ENCODE results near the gene CLEC16A. TPM values are rescaled to one million over a fixed set of nuclear protein-coding genes. Genes with fewer than 3 reads are reported as not detected.

The CLEC16A gene
- total RNA-seq, 1 experiment from 2014 or later = 10.8 TPM

DNA sequence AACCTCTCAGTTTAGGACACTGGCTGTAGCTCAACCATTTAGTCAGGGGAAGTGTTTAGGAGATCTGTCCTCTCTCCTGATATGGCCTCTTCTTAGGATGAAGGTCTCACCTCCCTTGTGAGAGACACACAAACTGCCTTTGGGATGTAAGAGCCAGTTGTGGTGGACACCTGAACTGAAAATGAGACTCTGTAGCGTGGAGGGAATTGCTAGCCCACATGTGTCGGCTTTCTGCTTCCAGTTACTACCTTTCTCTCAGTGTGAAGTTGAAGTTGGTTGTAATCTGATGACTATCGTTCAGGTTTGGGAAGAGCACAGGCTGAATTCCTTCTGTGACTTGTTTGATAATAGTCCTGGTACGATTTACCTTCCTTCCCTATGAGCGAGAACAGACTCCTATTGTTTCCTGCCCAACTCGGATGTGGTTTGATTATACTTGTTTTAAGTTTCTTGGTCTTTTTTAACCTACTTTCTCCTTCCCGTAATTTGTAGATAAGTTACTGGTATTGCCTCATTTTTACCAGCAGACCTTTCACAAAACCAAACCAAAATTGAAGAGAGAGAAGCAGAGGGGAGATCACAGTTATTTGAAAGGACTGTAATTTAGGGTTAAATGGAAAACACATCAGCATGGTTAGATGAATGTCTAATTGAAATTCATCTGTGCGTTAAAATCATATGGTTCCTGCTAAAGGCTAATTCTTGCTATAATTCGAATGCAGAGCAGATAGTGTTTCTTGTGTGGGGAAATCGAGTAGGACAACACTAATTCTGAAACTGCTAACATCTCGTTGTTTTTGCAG is 43.2 kb downstream of the CLEC16A start:
- no peak for DNase-seq (ENCODE audit: extremely low read depth, low read depth)

DNA sequence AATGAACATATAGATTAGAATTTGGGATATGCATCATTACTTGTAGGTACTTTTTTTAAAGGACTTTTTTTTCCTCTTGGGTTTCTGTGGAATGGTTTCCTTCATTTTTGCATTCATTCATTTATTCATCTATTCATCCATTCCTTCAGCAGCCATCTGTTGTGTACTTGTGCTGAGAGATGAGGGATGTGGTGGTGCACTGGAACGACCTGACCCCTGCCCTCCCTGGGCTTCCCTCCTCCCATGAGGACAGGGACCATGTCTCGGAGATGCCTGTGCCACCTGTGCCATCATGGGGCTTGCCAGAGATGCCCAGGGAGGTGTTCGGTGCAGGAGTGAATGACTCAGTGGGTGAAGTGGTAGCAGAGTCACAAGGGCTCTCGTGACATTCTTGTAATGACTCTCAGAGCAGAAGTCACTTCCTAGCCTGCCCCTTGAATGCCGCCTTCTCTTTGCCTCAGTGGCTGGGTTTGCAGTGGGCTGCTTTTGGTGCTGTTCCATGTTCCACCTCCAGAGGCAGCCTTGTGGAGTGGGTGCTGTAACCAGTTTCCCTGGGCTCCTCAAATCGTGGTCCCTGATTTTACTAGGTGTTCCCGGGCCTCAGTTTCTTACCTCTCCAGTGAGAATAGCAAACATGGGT is 43.9 kb downstream of the CLEC16A start:
- DNase-seq (ENCODE audit: extremely low read depth, low read depth) = no peak

DNA sequence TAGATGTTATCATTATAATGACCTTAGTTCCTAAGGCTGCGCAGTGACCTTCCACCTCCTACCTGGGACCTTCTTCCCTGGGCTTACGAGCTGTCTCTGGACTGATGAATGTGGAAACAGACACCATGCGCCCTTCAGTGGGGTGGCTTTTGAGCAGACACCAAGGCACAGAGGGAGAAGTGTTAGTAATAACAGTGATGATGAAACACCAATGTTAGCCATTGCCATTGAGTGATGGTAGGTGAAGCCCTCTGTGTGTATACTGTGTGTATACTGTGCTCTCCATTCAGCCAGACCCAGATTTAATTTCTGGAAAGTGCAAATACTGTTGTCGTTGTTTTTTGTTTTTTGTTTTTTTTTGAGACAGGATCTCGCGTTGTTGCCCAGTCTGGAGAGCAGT is 44.5 kb downstream of the CLEC16A start:
- DNase-seq (ENCODE audit: extremely low read depth, low read depth) = no peak

DNA sequence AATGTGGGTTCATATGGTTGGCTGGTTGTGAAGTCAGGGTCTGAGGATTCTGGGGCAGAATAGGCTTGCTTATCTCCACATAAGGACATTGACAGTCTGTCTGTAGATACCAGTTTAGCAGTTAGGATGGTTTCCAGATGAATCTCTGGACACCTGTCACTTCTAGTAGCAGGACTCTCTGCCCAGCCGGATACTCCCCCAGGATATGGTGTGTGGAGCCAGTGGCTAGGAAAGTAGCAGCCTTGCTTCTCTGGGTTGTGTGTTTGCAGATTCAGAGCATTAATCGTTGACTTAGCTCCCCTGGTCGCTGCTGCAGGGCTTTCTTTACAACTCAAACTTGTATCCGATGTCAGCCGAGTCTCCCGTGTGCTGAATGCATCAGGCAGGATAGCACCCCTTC is 45.2 kb downstream of the CLEC16A start:
- DNase-seq (ENCODE audit: extremely low read depth, low read depth) = no peak

DNA sequence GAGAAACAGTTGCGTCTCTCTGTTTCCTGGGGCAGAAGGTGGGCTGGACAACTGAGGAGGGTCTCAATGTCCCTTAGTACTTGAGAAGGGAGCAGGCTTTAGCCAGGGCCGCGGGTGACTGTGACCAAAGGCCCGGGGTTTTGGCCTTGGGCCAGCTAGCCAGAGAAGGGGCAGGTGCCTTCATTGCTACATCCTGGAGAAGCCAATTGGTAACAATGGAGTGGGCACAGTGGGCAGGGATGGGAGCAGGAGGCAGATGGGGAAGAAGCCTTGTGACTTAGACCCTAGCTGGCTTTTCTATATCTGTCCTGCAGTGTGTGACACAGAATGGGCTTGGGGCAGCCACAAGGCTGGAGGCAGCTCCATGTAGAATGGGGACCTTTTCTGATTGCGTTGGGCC is 46.0 kb downstream of the CLEC16A start:
- no peak for DNase-seq (ENCODE audit: extremely low read depth, low read depth)

DNA sequence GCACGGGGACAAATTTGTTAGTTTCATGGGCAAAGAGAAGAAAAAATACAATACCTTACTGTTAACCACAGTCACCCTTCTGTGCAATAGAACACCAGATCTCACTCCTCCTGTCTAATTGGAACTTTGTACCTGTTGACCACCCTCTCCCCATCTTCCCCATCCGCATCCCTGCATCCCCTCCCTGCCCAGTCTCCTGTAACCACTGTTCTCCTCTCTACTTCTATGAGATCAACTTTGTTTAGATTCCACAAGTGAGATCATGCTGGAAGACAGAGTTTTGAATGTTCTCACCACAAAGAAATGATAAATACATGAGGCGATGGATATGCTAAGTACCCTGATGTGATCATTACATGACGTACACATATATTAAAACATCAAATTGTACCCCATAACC is 47.7 kb downstream of the CLEC16A start:
- DNase-seq (ENCODE audit: extremely low read depth, low read depth) = no peak

DNA sequence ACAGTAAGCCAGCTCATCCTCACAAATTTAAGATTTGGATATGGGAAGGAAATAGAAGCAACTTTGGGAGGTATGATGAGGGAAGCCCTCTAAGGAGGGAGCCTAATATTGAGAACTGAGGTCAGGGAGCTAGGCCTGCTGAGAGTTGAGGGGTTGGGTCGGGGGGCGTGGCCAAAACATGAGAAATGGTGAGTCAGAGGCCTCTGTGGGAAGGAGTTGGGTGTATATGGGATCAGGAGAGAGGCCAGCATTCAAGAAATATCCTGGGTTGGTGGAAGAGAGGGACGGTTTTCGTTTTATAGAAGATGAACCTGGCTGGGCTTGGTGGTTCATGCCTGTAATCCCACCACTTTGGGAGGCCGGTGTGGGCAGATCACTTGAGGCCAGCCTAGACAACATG is 48.4 kb downstream of the CLEC16A start:
- DNase-seq (ENCODE audit: extremely low read depth, low read depth) = peak; percentile 53

DNA sequence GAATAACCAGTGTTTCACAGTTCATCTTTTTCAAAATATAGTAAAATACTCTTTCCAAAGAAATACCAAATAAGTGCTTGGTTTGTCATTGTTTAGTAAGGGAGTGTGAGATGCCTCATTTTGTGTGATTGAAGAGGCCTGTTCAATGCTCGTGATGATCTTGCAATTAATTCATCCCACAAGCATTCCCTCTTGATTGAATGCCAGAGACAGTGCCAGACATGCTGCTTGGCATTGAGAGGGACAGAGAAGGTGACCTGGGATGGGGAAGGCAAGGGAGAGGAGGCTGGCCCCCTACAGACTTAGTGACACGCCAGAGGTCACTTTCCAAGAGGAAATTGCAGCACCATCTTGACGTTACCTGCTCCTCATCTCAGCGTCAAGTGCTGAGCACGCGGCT is 49.3 kb downstream of the CLEC16A start:
- DNase-seq (ENCODE audit: extremely low read depth, low read depth) = no peak

DNA sequence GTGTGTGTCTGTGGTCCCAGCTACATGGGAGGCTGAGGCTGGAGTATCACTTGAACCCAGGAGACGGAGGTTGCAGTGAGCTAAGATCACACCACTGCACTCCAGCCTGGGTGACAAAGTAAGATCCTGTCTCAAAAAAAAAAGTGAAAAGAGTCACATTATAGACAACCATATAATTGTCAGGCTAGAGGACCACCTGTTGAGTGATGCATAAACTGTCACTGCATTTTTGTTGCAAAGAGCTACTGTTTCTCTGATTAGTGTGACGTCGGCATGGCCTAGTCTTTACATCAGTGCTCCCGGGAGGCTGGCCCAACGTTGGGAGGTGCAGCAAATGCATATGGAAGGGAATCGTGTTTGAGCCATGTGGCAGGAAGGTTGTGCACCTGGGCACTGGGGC is 50.2 kb downstream of the CLEC16A start:
- DNase-seq (ENCODE audit: extremely low read depth, low read depth) = no peak

DNA sequence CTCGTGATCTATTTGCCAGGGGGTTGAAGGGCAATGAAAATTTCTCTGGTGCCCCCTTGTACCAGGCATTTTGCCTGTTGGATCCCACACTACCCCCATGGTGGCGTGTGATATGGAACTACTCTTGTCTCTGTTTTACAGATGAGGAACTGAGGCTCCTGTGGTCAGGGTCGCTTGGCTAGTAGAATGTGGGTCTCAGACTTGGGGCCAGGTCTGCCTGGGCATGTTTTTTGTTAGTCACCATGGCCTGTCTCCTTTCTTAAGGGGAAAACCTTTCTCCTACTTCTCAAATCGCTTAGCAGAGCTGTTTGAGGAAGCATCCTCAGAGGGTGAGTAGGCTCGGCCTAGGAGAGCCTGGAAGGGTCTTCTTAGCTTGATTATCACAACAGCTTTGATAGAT is 51.2 kb downstream of the CLEC16A start:
- DNase-seq (ENCODE audit: extremely low read depth, low read depth) = no peak

DNA sequence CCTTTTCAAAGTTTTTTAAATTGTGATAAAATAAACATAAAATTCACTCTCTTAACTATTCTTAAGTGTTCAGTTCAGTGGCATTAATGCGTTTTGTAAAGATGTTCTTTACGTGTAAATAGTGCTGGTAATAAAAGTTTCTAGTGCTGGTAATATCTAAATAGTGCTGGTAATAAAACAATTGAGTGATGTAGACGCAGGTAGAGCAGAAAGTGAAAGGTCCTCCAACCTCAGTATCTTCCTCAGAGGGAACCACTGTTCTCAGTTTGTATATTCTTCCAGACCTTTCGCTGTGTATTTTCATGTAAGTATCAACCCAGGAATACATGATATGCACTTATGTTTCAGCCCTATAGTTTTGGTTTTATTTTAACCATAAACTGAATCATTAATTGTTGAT is 53.1 kb downstream of the CLEC16A start:
- no peak for DNase-seq (ENCODE audit: extremely low read depth, low read depth)

DNA sequence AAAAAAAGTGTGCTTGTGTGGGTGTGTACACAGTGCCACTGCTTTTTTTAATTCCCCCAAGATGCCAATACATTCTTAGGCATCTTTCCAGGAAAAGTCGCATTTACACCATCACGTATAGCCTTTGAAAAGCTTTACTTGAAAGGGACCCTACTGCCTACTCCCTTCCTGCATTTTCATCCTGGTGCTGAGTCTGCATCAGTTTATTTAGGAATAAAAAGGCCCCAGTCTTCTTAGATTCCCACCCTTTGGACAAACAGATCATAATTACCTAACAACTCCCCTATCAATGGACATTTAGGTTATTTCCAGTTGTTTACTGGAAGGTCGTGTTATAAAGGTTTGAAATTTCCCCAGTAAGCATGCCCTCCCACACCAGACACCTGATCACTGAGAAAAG is 54.9 kb downstream of the CLEC16A start:
- no peak for DNase-seq (ENCODE audit: extremely low read depth, low read depth)

DNA sequence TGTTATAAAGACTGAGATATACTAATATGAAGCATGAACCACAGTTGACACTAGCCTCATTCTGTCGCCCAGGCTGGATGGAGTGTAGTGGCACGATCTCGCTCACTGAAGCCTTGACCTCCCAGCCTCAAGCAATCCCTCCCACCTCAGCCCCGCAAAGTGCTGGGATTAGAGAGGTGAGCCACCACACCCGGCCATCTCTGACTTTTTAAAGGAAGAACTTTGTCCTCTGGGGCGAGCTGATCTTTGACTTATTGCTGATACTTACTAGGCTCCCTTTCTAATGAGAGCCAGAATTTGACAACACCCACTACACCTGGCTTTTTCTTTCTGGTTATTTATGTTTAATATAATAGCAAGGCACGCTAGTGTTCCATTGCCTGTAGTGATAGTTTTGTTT is 57.2 kb downstream of the CLEC16A start:
- no peak for DNase-seq (ENCODE audit: extremely low read depth, low read depth)

DNA sequence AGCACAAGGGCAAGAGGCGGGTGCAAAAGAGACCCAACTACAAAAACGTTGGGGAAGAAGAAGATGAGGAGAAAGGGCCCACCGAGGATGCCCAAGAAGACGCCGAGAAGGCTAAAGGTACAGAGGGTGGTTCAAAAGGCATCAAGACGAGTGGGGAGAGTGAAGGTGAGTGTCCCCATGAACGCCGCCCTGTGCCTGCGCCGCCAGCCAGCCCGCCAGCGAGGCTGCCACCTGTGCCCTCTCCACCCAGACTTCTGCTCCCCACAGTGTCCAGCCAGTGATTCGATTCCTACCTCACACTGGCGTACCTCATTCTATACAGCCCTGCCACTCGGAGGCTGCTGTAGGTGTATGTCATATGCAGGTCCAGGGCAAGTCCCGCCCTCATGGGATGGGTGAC is 58.8 kb downstream of the CLEC16A start:
- DNase-seq (ENCODE audit: extremely low read depth, low read depth) = no peak

DNA sequence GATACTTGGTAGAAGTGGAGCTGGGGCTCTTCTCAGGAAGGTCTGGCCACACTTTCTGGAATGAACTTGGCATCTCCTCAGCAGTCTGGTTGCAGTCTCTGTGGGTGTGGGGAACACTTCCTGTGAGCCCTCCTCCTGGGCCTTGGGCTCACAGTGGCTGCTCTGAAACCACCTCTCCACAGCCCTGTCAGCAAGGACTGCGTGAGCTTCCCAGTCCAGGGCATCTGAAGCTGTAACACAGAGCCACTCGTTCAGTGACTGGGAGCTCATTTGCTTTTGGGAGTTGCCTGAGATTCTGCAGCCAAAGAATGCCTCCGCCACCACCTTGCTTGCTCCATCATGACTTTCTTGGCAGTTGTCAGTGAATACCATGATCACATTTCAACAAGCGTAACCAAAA is 60.0 kb downstream of the CLEC16A start:
- DNase-seq (ENCODE audit: extremely low read depth, low read depth) = no peak

DNA sequence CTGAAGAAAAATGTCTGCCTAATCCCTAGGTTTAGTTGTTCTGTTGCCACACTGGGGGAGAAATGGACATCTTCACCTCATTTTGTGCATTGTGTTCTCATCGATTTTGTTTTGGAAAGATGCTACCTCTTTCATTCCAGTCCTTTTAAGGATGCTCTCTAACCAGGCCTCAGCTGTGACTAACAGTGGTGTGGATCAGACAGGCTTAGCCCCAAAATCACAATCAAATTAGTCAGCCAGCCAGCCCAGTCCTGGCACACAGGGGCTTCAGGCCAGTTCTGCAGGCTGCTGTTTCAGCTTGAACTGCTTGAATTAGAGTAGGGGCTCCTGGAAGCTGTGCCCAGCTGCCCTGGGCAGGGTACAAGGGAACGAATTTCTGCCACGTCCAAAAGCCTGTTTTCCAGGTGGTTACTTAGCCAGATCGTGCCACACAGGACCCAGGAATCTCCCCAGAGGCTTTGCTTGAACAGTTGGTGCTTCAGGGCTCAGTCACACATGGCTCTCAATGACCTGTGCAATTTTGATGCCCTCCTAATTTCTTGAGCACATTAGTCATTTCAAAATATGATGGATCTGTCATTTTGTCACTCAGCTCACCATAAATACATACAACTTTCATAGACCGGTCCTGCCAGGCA is 60.7 kb downstream of the CLEC16A start:
- DNase-seq (ENCODE audit: extremely low read depth, low read depth) = no peak

DNA sequence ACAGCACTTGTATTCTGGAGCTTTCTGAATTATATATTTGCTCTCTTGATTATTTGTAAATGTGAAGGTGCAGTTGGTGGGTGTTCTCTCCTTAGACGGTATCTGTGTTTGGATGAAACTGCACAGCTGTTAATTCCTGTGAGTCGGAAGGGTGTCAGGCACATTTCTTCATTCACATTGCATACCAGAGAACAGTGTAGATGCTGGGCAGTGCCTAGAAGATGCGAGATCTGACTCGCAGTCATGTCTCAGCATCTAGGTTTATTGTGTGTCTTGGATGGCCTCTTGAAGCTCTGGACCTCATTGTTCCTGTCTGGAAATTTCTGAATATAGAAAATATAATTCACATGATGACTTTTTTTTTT is 61.2 kb downstream of the CLEC16A start:
- no peak for DNase-seq (ENCODE audit: extremely low read depth, low read depth)

DNA sequence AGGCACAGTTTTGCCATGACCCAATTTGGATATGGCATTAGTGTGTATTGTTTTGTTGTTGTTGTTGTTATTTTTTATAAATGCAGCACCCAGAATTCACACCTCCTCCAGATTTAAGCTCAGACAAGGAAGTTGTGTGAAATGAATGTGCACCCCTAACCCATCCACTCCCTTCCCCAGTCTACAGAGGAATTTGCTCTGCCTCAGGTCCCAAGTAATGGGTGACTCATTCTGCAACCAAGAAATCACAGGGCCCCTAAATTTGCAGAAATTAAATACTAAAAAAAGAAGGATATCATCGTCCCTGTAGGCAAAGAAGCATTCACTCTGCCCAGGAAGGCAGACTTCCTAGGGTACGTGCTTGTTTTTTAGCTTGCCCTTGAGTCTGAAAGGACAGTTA is 62.3 kb downstream of the CLEC16A start:
- no peak for DNase-seq (ENCODE audit: extremely low read depth, low read depth)

DNA sequence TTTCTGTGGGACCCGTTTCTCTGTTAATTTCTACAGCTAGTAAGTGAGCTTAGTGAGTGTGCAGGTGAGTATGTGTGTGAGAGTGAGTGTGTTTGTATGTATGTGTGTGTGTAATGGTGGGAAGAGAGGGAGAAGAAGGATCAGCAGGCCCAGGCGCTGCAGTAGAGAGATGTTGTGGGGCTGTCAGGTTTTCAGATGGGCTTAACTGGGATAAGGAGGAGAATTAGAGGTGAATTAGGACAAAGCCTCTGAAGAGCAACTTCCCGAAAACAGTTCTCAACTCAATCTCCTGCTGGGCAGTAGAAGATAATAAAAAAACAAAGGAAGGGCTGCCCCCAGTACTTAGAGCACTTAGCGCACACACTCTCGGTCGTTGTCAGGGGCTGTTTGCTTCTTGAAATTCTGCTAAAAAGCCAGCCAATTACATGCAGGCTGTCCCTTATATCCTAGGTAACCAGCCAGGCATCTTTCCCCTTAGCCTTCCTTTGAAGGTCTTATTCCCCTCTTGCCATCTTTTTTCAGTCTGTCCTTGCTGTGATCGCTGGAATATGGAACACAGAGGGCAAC is 63.4 kb downstream of the CLEC16A start:
- DNase-seq (ENCODE audit: extremely low read depth, low read depth) = no peak

DNA sequence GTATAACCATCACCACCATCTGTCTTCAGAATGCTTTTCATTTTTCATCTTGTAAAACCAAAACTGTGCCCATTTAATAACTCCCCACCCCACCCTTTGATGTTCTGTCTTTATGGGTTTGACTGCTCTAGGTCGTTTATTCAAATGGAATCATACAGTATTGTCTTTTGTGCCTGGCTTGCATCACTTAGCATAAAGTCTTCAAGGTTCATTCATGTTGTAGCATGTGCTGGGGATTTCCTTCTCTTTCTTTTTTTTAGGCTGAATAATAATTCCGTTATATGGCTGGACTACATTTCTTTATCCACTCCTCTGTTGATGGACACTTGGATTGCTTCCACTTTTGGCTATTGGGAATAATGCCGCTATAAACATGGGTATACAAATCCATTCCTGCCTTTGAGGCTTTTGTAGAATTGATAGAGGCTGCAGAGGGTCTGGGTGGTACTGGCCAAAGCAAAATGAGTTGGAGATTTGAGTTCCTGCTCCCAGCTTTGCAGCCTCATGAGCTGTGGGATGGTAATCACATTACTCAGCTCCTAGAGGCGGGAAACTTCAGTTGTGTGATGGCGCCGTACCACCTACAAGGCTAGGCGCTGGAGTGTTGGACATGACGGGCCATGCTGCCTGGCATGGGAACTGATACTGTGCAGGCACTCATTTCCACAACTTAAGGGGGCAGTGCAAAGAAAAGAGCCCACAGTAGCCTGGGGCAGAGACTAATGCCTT is 64.8 kb downstream of the CLEC16A start:
- DNase-seq (ENCODE audit: extremely low read depth, low read depth) = no peak

DNA sequence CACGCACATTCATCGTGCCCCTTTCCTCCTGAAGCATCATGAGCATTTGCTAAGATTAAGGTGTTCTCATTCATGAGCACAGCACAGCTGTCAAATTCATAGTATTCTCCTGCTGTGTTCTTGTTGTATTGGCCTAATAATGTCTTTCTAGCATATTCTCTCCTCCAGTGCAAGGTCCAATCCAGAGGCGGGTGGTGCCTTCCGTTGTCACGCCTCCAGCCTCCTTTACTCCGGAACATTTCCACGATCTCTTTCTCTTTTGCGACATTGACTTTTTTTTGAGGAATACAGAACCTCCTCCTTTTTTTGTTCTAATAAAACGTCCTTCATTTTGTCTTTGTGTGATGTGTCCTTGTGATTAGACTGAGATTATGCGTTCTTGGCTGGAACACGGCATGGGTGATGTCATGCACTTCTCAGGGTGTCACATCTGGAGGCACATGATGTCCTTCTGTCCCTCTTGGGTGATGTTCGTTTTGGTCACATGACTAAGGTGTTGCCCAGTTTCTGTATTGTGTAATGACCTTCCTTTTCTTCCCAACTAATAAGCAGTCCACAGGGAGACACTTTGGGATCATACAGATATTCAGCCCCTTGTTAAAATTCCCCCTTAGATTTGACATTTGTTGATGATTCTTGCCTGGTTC is 66.3 kb downstream of the CLEC16A start:
- no peak for DNase-seq (ENCODE audit: extremely low read depth, low read depth)

All from NCI-H460 (cell line).